Stimulated activated CD4-positive, alpha-beta T cell treated with anti-CD3 and anti-CD28 coated beads, Interleukin-15, amount 100 ng/mL, for 48 hours (primary cell): ENCODE results near the gene CASP10.
"Not testable (repeated sequence)": the region's sequence is repeated elsewhere in the genome, so short reads cannot be mapped to it uniquely, and the experiment has no call there.

Experiments
- DNase-seq, 2 donors: peaks; one replicate each; pipeline ENCODE4 v3.0.0-alpha.2; 2020; ENCODE audit warnings: low read depth in 2 of 2

The CASP10 gene

DNA sequence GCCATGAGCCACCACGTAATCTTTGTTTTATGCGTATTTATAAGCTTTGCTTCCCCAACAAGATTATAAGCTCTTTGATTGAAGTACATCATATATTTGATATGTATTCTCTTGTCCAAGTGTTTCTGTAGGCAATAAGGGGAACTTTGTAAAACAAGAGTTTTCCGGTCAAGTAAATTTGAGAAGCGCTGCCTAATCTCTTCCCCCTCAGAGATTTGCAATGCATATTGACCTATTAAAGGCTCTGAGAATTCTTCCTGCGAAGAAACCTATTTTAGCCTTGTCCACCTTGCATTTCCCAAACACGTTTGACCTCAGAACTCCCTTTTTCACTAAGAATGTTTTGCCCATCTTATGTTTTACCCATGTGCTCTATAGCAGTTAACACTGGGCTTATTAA, 26.9 kb upstream of the CASP10 start:
- DNase-seq = no peak

DNA sequence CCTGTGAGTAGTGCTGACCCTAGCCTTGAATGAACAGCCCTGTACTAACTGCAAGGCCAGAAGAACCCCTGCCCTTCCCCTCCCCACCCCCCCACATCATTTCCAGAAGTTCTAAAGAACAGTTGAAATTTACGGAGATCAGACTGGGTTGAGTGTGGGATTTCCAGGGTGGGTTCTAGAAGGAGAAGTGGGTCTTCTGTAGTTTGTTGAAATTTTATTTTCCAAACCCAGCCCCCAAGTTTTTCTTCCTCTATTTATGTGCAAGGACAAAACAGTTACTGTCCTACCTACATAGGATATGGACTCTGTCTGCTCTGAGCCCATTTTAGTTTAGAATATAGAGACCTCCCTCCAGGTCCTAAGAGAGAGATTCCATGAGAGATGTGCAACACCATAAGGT, 26.3 kb upstream of the CASP10 start:
- DNase-seq = no peak

DNA sequence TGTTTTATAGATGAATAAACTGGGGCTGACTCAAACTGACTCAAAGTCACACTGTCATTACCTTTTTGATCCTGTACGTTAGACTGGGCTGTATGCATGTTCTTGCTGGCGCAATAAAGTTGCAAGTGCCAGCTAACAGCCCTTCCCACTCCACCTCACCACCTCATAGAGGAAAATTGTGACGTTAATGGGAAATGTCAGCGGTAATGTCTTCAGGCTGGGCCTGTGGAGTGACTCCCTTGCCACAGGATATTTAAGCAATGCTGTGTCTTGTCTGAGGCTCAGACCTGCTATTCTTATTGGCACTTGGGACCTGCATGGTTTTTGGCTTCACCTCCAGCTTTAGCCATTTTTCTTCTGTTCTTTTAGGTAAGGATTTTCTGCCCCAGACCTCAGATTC, 25.2 kb upstream of the CASP10 start:
- DNase-seq = no peak

DNA sequence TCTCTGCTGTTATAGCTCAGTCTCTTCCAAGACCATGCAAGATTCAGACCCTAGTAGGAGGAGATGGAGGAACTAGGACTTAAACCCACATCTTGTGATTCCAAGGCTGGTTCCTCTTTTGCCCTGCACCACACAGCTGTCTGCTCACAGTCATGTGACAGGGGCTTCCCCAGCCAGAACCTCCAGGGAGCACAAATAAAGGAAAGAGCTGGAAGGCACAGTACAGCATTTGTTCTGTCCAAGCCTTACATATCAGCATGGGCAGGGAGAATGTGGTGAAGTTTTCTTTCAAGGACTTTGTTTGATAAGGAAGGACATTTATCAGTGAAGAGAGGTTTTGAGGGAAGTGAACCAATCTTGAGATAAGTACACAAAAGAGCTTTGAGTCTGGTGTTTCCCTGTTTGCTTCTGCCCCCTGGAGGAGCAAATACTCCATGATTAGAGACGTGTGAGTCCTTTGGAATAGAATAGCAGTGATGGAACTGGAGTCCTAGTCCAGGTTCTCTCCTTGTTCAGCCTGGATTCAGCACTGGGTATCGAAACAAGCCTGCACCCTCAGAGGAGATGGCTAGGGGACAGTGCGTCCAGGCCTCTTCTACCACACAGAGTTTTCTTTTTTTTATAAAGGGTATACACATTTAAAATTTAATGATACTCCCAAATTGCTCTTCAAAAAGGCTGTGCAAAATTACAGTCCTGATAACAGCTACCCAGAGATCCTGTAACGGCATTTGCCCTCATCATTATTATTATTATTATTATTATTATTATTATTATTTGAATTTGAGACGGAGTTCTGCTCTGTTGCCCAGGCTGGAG, 24.6 kb upstream of the CASP10 start:
- no peak for DNase-seq

DNA sequence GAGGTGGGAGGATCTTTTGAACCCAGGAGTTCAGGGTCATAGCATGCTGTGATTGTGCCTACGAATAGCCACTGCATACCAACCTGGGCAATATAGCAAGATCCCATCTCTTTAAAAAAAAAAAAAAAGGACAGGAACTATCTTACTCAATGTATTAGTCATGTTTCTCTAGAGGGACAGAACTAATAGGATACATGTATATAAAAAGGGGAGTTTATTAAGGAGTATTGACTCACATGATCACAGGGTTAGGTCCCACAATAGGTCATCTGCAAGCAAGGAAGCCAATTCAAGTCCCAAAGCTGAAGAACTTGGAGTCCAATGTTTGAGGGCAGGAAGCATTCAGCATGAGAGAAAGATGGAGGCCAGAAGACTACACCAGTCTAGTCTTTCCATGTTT, 18.8 kb upstream of the CASP10 start:
- no peak for DNase-seq

DNA sequence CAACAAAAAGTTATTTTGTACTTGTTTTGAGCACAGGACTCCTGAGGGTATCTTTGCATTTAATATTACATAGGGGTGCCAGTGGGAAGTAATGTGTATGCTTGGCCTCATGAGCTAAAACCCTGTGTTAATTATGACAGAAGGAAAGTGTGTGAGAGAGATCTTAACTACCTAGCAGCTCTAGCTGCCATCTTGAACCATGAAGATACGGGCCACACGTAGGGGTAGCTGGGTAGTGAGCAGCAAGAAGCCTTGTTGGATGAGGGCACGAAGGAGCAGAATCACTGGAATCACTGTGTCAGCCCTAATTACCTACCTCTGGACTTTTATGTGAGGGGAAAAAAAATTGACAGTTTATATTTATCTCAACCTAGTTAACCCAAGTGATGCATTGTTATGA, 15.4 kb upstream of the CASP10 start:
- no peak for DNase-seq

DNA sequence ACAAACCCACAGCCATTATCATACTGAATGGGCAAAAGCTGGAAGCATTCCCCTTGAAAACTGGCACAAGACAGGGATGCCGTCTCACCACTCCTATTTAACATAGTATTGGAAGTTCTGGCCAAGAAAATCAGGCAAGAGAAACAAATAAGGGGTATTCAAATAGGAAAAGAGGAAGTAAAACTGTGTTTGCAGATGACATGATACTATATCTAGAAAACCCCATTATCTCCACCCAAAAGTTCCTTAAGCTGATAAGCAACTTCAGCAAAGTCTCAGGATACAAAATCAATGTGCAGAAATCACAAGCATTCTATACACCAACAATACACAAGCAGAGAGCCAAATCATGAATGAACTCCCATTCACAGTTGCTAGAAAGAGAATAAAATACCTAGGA, 14.4 kb upstream of the CASP10 start:
- DNase-seq = not testable (repeated sequence)

DNA sequence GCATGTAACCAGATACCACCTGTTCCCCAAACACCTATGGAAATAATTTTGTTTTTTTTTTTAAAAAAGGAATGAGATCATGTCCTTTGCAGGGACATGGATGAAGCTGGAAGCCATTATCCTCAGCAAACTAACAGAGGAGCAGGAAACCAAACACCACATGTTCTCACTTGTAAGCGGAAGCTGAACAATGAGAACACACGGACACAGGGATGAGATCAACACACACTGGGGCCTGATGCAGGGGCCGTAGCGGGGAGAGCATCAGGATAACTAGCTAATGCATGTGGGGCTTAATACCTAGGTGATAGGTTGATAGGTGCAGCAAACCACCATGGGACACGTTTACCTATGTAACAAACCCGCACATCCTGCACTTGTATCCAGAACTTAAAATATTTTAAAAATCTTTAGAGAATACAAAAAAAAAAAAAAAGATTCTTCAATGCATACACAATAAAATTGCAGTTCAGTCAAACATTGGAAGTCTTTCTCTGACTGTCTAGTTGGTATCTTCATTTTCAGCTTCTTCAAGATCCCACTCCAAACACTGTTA, 11.6 kb upstream of the CASP10 start:
- DNase-seq = no peak

DNA sequence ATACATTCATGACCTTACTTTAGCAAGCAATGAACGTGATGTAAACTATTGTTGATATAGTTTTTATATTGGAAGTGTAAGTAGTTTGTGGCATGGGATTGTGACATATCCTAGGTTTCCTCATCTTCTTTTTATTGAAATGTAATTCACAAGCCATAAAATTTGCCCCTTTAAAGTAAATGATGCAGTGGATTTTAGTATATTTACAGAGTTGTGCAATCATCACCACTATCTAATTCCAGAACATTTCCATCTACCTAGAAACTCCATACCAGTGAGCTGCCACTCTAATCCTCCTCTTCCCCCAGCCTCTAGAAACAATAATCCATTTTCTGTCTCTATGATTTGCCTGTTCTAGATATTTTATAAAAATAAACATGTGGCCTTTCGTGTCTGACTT, 10.7 kb upstream of the CASP10 start:
- no peak for DNase-seq

DNA sequence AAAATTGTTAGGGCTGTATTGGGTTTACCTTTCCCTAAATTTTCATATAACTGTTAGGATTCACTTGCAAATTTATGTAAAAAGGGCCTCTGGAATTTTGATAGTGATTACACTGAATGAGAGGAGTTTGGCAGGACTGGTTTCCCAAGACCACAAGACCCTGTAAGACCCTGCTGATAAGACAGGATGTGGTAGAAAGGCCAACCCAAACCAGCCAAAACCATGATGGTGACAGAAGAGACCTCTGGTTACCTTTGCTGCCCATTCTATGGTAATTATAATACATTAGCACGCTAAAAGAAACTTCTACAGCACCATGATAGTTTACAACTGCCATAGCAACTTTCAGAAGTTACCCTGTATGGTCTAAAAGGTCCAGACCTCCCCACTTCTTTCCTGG, 8.3 kb upstream of the CASP10 start:
- DNase-seq = no peak

DNA sequence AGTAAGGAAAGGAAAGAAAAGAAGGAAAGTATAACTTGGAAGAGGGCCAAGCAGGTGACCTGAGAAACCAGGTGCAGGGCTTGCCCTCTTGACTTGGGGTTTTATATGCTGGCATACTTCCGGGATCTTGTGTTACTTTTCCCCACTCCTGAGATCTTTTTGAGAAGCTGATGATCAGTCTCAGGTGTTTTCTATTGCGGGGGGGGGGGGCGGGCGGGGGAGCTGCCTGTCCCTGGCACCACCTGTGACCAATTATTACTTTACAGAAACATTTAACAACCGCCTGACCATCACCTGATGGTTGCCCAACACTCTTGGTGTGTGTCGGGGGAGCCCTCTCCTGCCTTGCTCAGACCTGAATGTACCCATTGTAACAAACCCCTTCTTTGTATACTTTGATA, 6.9 kb upstream of the CASP10 start:
- no peak for DNase-seq

DNA sequence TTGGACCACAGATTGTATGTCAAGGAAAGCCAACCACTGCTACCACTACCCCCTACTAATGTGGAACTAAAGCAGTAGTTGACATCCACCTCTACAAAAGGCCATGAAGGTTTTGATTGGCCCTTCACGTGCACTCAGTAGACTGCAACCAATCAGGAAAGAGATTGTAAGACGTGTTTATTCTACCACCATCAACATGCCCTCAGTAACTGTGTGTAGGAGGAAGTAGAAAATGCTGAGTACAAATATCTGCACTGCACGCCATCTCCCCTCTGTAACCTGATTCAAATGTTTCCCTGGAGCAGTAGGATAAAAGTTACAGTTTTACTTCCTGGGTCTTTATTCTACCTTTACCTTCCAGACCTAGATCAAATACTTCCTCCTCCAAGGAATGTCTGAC, 2.9 kb upstream of the CASP10 start:
- no peak for DNase-seq

DNA sequence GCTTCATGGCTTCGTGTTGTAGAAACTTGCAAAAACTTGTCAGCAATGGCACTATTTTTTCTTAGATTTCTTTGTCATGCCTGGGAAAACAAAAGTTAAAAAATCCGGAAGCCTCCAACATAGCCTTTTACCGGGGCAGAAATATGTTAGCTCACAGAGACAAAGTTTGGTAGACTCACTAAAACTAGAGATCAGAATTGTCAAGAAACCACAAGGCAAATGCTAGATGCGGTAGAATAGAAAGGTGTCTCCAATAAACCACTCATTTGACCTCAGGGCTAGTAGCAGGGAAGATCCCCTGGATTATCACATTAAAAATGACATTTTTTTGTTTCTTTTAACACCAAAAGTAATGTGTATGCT, 405 bp downstream of the CASP10 start:
- no peak for DNase-seq

DNA sequence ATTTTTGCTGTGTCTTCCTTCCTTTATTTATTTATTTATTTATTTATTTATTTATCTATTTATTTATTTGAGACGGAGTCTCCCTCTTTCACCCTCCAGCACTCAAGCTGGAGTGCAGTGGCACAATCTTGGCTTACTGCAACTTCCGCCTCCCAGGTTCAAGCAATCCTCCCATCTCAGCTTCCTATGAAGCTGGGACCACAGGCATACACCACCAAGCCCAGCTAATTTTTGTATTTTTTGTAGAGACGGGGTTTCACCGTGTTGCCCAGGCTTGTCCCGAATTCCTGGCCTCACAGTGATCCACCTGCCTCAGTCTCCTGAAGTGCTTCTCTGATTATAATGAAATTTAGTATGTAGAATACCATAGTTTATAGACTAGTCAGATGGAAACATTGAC, 894 bp downstream of the CASP10 start:
- DNase-seq = not testable (repeated sequence)

DNA sequence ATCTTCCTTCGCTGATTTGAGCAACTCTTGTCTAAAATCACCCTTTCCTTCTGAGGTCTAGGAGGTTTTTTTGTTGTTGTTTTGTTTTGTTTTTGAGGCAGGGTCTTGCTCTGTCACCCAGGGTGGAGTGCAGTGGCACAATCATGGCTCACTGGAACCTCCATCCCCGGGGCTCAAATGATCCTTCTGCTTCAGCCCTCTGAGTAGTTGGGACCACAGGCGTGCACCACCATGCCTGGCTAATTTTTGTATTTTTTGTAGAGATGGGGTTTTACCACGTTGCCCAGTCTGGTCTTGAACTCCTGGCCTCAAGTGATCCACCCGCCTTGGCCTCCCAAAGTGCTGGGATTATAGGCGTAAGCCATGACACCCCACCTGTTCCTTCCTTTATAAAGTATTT, 1.3 kb downstream of the CASP10 start:
- not testable (repeated sequence) for DNase-seq

DNA sequence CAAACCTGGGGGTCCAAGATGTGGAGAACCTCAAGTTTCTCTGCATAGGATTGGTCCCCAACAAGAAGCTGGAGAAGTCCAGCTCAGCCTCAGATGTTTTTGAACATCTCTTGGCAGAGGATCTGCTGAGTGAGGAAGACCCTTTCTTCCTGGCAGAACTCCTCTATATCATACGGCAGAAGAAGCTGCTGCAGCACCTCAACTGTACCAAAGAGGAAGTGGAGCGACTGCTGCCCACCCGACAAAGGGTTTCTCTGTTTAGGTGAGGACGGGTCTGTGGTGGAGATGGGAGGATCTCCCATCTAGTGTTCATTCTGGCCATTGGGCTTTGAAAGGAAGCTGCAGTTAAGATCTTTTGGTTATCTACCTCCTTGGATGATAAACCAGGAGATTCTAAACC, 2.9 kb downstream of the CASP10 start:
- DNase-seq = no peak

DNA sequence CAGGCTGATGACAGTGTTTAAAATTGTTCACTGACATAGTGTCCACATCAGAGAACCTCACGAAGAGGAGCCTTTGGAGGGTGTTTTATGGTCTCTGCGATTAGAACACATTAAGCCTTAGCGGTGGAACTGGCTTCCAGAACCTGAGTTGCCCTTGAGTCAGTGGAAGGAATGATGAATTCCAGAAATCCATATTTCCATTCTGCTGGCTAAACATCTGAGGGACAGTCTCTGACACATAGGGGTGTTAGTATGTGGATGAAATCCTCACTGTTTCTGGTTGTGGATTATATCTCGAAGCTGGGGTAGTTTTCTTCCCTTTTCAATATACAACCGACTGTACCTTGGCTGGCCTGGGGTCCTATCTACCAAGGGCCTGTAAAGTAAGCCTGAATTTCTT, 4.0 kb downstream of the CASP10 start:
- DNase-seq = no peak

DNA sequence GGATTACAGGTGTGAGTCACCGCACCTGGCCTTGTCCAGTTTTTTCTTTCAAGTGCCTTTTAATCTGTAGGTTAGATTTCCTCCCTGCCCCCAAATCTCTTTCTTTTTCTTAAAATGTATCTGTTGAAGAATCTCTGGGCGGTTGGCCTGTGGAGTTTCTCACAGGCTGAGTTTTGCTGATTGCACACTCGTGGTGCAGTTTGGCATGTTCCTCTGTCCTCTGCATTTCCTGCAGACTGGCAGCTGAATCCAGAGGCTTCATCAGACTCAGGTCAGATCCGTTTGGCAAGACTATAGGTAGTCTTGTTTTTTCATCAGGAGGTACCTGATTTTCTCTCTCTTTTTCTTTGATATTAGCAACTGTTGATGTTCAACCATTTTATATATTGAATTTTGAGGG, 5.5 kb downstream of the CASP10 start:
- no peak for DNase-seq

DNA sequence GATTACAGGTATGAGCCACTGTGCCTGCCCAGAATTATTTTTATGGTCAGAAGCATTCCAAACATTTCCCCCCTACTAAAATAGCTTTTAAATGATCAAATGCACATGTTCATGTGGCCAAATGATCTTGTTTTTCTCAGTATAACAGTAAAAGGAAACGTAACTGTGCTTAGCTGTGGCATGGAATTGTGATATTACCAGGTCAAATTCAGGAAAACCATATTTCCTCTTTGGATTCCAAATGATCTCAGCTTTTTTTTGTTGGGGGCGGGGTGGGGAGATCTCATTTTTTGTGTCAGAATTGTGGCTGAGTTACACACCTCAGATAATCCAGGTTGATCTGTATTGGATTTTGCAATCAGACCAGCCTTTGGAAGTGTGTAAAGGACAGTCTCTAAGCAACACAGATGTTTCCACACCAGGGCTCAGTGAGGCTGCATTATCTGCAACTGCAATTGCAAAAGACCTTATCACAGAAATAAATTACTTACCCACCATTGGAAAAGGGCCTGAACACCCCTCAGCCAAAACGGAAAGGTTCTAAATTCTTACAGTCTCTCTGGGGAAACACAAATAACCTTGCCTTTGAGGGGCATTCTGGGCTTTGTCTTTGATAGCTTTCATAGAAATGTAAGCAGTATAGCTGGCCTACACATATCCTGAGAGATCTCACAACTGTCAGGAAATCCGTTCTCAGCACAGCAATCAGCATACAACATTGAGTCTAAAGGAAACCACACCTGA, 8.4 kb downstream of the CASP10 start:
- DNase-seq = no peak

DNA sequence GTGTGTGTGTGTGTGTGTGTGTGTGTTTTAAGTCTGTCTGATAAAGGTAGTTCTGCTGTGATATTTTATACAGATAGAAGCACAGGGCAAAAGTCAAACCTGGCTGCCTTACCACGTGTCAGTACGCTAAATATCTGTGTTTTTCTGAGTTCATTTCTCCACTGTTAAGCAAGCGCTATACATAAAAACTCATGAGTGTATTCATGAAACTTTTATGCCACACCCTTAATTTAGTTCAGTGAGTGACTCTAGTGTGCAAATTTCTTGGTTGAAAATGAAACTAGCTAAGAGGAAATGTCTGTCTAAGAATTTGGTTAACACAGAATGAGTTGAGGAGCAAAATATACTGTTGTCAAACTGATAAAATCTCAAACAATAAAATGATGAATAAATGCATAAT, 11.2 kb downstream of the CASP10 start:
- DNase-seq = no peak

DNA sequence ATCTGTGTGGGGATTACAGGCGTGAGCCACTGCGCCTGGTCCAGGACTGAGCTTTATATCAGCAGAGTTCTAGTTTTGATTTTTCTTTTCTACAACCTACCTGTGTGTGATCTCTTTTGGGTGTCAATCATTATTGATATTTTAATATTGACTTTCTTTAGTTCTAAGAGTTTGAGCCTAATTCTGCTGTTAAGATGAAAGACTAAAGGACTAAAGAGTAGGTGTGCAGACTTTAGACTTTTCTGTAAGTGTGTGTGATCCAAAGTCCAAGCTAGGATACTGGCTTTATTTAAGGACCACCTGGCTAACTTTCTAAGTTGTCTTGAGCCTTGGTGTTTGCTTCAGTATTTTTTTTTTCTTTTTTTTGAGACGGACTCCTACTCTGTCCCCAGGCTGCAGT, 12.4 kb downstream of the CASP10 start:
- no peak for DNase-seq

DNA sequence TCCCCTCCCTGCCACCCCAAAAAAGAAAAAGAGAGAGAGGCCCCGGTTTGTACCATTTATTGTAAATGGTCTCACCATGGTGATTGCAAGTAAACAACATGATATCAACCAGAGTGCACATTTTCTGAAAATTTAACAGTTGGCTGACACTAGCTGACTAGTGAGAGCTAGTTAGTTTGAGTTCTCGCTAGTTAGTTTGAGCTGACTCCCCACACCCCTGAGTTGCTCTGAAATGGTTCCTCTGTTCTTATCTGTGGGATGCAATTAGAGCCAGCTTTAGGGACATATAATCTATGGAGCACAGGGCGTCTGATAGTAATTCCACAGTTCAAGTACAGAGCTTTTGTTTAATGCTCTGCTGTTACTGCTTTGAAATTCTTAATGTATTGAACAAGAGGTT, 13.1 kb downstream of the CASP10 start:
- DNase-seq = no peak

DNA sequence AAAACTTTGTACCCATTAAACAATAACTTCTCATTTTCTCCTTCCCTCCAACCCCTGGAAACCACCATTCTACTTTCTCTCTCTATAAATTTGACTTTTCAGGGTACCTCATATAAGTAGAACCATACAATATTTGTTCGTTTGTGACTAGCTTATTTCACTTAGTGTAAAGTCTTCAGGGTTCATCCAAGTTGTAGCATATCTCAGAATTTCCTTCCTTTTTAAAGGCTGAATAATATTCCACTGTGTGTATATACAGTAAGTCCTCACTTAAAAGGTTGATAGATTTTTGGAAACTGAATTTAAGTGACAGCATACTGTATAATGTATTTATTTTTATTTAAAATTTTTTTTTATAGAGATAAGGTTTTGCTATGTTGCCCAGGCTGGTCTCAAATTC, 13.9 kb downstream of the CASP10 start:
- DNase-seq = no peak
